Stomach (tissue), 4 donors: ENCODE data around the gene KANK2.

ENCODE experiments used
- EP300 ChIP-seq: sonication (generic); formaldehyde crosslinking; IDR thresholded peaks from one replicate; pipeline ENCODE4 v1.6.1; 2017; ENCODE audit warnings: antibody characterized with exemption
- POLR2AphosphoS5 ChIP-seq, 3 donors: sonication (generic); formaldehyde crosslinking; IDR thresholded peaks; one replicate each; pipeline ENCODE4 v1.6.1; 2016; ENCODE audit warnings: antibody characterized with exemption in 3 of 3
- TF ChIP-seq, protein P1 (sequence below), 7 experiments: fragments of 450-650 bp in 4 of 7; fragments of 200-600 bp in 3 of 7; sonication (generic) in 3 of 7; IDR thresholded peaks; one replicate each; pipeline ENCODE4 v1.5.1; 2016 to 2019; ENCODE audit warnings: antibody characterized with exemption in 7 of 7, control low read depth in 2 of 7, mild to moderate bottlenecking in 1 of 7

GRCh38 chr19:11164879-11165406 is 32.4 kb downstream of the KANK2 start:
- TF ChIP-seq, protein P1, sequence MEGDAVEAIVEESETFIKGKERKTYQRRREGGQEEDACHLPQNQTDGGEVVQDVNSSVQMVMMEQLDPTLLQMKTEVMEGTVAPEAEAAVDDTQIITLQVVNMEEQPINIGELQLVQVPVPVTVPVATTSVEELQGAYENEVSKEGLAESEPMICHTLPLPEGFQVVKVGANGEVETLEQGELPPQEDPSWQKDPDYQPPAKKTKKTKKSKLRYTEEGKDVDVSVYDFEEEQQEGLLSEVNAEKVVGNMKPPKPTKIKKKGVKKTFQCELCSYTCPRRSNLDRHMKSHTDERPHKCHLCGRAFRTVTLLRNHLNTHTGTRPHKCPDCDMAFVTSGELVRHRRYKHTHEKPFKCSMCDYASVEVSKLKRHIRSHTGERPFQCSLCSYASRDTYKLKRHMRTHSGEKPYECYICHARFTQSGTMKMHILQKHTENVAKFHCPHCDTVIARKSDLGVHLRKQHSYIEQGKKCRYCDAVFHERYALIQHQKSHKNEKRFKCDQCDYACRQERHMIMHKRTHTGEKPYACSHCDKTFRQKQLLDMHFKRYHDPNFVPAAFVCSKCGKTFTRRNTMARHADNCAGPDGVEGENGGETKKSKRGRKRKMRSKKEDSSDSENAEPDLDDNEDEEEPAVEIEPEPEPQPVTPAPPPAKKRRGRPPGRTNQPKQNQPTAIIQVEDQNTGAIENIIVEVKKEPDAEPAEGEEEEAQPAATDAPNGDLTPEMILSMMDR (IDR thresholded peaks at IDR 0.05): no peak
- peak; percentile 34 to 72 (median 48) for TF ChIP-seq POLR2AphosphoS5 (IDR thresholded peaks at IDR 0.05)
- no peak for TF ChIP-seq EP300
